Measurements from ENCODE around the gene TRNAU1AP. TPM values are rescaled to one million over a fixed set of nuclear protein-coding genes. Genes with fewer than 3 reads are reported as not detected.
A peak's percentile ranks its signal among the peaks of the same experiment; 100 is the strongest.

Gene TRNAU1AP
- total and polyA plus RNA-seq, 2 of the 13 experiments (the other 11 are each of a cell fraction or from before 2014, with no cell fraction given), result 29.0 to 42.9 TPM

DNA sequence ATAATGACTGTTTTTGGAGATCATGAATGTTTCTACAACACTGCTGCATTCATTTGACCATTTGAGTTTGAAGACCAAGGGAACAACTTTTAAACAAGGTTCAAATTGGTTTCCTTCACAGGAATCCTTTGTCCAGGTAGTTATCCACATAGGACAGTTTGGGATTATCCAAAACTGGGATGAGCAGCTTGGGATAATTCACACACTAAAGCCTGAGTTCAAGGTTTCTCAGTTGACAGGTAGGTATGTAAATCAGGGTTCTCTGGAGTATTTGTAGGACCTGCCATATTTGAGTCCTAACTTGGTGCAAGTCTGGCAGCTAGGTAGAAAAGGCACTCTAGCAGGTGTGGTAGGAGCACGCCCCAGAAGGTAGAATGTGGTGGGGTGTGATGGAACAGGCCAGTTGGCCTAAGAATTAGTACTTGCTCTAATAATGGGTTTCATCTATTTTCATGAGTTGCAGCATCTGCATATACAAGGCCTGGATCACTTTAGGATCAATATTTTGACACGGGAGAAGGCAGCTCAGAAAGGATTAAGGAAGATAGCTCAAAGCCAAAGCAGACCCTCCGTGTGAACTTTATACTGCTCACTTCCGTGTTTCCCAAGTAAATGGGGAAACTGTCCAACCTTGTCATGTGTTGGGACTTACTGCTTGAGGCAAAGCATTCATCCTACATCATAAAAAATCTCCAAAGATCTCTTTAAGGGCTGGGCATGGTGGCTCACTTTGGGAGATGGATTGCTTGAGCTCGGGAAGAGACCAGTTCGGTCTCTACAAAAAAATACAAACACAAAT lies 25.1 kb downstream of the TRNAU1AP start (continued):
- TF ChIP-seq ZNF407 (CRISPR knock-in tag; IDR thresholded peaks at IDR 0.05; ENCODE audit: not compliant biosample characterization), result no peak
- TF ChIP-seq MBNL3 (CRISPR knock-in tag; conservative IDR thresholded peaks at IDR 0.05), result no peak
- no peak for TF ChIP-seq HMG20A (CRISPR knock-in tag; IDR thresholded peaks at IDR 0.05; ENCODE audit: borderline replicate concordance)
- 0 out of 2 replicates have a peak, but pooled peaks have one; percentile 32 for TF ChIP-seq SIN3A (IDR thresholded peaks at IDR 0.05; ENCODE audit: borderline replicate concordance, low read depth, low read length)
- no peak for TF ChIP-seq ZSCAN20 (CRISPR knock-in tag; IDR thresholded peaks at IDR 0.05; ENCODE audit: borderline replicate concordance)
- TF ChIP-seq ZFP37 (CRISPR knock-in tag; IDR thresholded peaks at IDR 0.05; ENCODE audit: borderline replicate concordance), result no peak
- TF ChIP-seq ZNF335 (CRISPR knock-in tag; IDR thresholded peaks at IDR 0.05), result peak; percentile 33; the same call in 1 of the 2 replicates
- no peak for TF ChIP-seq ZNF792 (CRISPR knock-in tag; IDR thresholded peaks at IDR 0.05)
- TF ChIP-seq ZNF232 (CRISPR knock-in tag; IDR thresholded peaks at IDR 0.05; ENCODE audit: borderline replicate concordance), result no peak
- TF ChIP-seq HCFC1 (IDR thresholded peaks at IDR 0.05; ENCODE audit: low read depth, low read length), result no peak
- TF ChIP-seq ZC3H13 (CRISPR knock-in tag; IDR thresholded peaks at IDR 0.05), result peak; percentile 67; the same call in 1 of the 2 replicates
- TF ChIP-seq, protein P1, sequence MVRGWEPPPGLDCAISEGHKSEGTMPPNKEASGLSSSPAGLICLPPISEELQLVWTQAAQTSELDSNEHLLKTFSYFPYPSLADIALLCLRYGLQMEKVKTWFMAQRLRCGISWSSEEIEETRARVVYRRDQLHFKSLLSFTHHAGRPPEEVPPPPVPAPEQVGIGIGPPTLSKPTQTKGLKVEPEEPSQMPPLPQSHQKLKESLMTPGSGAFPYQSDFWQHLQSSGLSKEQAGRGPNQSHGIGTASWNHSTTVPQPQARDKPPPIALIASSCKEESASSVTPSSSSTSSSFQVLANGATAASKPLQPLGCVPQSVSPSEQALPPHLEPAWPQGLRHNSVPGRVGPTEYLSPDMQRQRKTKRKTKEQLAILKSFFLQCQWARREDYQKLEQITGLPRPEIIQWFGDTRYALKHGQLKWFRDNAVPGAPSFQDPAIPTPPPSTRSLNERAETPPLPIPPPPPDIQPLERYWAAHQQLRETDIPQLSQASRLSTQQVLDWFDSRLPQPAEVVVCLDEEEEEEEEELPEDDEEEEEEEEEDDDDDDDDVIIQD (CRISPR knock-in tag; IDR thresholded peaks at IDR 0.05; ENCODE audit: low read depth), result peak; percentile 37; the same call in 1 of the 2 replicates
- no peak for TF ChIP-seq ZNF598 (CRISPR knock-in tag; IDR thresholded peaks at IDR 0.05; ENCODE audit: borderline replicate concordance)
